DND-41 (cell line): ENCODE results near the gene SORBS1.

Experiments
- ATAC-seq: fragments of 200-7000 bp; cut with Tn5 transposase; 3 replicates; pipeline ENCODE4 v1.9.1; 2021; ENCODE audit warnings: low read depth; ENCODE audit not compliant: insufficient read depth
- DNase-seq: peaks from one replicate; pipeline ENCODE4 v3.0.0-alpha.2; 2020
- H2AFZ ChIP-seq: 2 replicates; pipeline ENCODE4 v1.6.0; 2012; ENCODE audit warnings: low read depth, low read length
- H3K27ac ChIP-seq: 2 replicates; pipeline ENCODE4 v1.5.1; 2012; ENCODE audit warnings: low read length, inconsistent platforms
- H3K27me3 ChIP-seq: fragments of 200-600 bp; sonication (generic); 2 replicates; pipeline ENCODE4 v1.6.0; 2012; ENCODE audit warnings: low read length, mild to moderate bottlenecking, inconsistent platforms; ENCODE audit not compliant: insufficient read depth, poor library complexity
- H3K36me3 ChIP-seq: 2 replicates; pipeline ENCODE4 v1.5.1; 2012; ENCODE audit warnings: low read length, inconsistent platforms; ENCODE audit not compliant: insufficient read depth
- H3K4me1 ChIP-seq: 2 replicates; pipeline ENCODE4 v1.5.1; 2012; ENCODE audit warnings: mild to moderate bottlenecking, low read length; ENCODE audit not compliant: insufficient read depth
- H3K4me2 ChIP-seq: 2 replicates; pipeline ENCODE4 v1.6.0; 2012; ENCODE audit warnings: mild to moderate bottlenecking, moderate library complexity, low read length, inconsistent platforms; ENCODE audit not compliant: insufficient read depth
- H3K4me3 ChIP-seq, 2 experiments: fragments of 200-600 bp in 1 of 2; shearing (Covaris generic) in 1 of 2; 2 replicates each; pipeline ENCODE4 v1.5.1; 2012 to 2016; ENCODE audit warnings: inconsistent platforms in 2 of 2, low read length in 2 of 2, mild to moderate bottlenecking in 2 of 2, low read depth in 1 of 2, moderate library complexity in 1 of 2
- H3K79me2 ChIP-seq: 2 replicates; pipeline ENCODE4 v1.6.0; 2012; ENCODE audit warnings: low read length, inconsistent platforms; ENCODE audit not compliant: insufficient read depth
- H3K9ac ChIP-seq: 2 replicates; pipeline ENCODE4 v1.6.0; 2012; ENCODE audit warnings: low read depth, mild to moderate bottlenecking, inconsistent platforms, low read length, moderate library complexity
- H3K9me3 ChIP-seq: 2 replicates; pipeline ENCODE4 v1.5.1; 2012; ENCODE audit warnings: low read length, moderate library complexity, mild to moderate bottlenecking, inconsistent platforms; ENCODE audit not compliant: insufficient read depth, severe bottlenecking
- H4K20me1 ChIP-seq: 2 replicates; pipeline ENCODE4 v1.6.0; 2012; ENCODE audit warnings: low read length; ENCODE audit not compliant: insufficient read depth
- CTCF ChIP-seq: IDR thresholded peaks from 2 replicates; pipeline ENCODE4 v1.5.1; 2012; ENCODE audit warnings: borderline replicate concordance, low read length, moderate library complexity, mild to moderate bottlenecking; ENCODE audit not compliant: poor library complexity, severe bottlenecking; ENCODE audit errors: extremely low read depth
- EZH2 ChIP-seq: IDR thresholded peaks from 3 replicates; pipeline ENCODE4 v1.6.1; 2012; ENCODE audit warnings: borderline replicate concordance, low read depth, mild to moderate bottlenecking, moderate library complexity, low read length, inconsistent platforms; ENCODE audit not compliant: severe bottlenecking

The SORBS1 gene

GRCh38 chr10:95459446-95460045 lies 101.6 kb downstream of the SORBS1 start:
- DNase-seq (no peak), ATAC-seq (no peak)
- H3K4me1 ChIP-seq = no peaks in the 10 kb centered on the region
- no peaks in the 10 kb centered on the region for H3K36me3 ChIP-seq
- H3K4me2 ChIP-seq = no peak overlapping the region
- no peaks in the 10 kb centered on the region for H4K20me1 ChIP-seq
- H2AFZ ChIP-seq = no peak overlapping the region
- no peaks in the 10 kb centered on the region for H3K9me3 ChIP-seq
- H3K27ac ChIP-seq = no peak overlapping the region
- no peaks in the 10 kb centered on the region for H3K79me2 ChIP-seq
- H3K9ac ChIP-seq = no peak overlapping the region
- no peak for TF ChIP-seq EZH2
- H3K4me3 ChIP-seq = no peak overlapping the region
- peaks cover 32% of the 10 kb centered on the region for H3K27me3 ChIP-seq

GRCh38 chr10:95458871-95459270 lies 102.3 kb downstream of the SORBS1 start:
- Histone ChIP-seq H3K79me2 (no peaks in the 10 kb centered on the region), H3K4me3 (no peak overlapping the region), H2AFZ (no peak overlapping the region), H3K27ac (no peak overlapping the region), H3K4me1 (no peaks in the 10 kb centered on the region), H3K9me3 (no peaks in the 10 kb centered on the region), H3K27me3 (peaks cover 31% of the 10 kb centered on the region), H3K9ac (no peak overlapping the region), H3K36me3 (no peaks in the 10 kb centered on the region), H3K4me2 (no peak overlapping the region), H4K20me1 (no peaks in the 10 kb centered on the region)
- ATAC-seq (no peak), DNase-seq (no peak)
- TF ChIP-seq EZH2 (no peak), CTCF (no peak)

DNA sequence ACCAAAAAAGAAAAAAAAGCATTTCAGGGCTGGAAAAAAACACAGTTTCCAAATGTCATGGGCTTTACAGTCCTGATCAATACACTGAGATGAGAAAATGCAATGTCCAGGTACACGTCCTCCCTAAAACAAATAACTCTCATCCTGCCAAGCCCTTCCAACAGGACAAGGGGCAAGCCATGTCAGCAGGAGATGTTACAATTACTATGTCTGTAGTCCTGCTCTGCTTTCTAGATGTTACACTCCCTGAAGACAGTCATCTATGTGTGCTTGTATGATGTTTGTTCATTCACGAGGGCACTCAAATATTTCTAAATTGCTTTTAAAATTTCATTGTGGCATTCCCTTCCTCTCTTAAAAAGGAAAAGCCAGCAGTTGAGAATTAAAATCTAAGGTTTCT lies 103.2 kb downstream of the SORBS1 start:
- Histone ChIP-seq H3K9me3 (no peaks in the 10 kb centered on the region), H3K9ac (no peak overlapping the region), H3K4me3 (no peak overlapping the region), H3K36me3 (no peaks in the 10 kb centered on the region), H3K27me3 (peaks cover 31% of the 10 kb centered on the region), H3K4me1 (no peaks in the 10 kb centered on the region), H3K27ac (no peak overlapping the region), H3K4me2 (no peak overlapping the region), H4K20me1 (no peaks in the 10 kb centered on the region), H3K79me2 (no peaks in the 10 kb centered on the region), H2AFZ (no peak overlapping the region)
- no peak for TF ChIP-seq EZH2
- no peak for TF ChIP-seq CTCF
- DNase-seq (no peak), ATAC-seq (no peak)

GRCh38 chr10:95457319-95457886 lies 103.8 kb downstream of the SORBS1 start:
- ATAC-seq = no peak
- no peaks in the 10 kb centered on the region for H3K9me3 ChIP-seq
- no peaks in the 10 kb centered on the region for H4K20me1 ChIP-seq
- H3K27ac ChIP-seq = no peak overlapping the region
- no peak overlapping the region for H2AFZ ChIP-seq
- no peak for DNase-seq
- TF ChIP-seq EZH2 (no peak), CTCF (no peak)
- no peak overlapping the region for H3K9ac ChIP-seq
- H3K4me3 ChIP-seq = no peak overlapping the region
- H3K27me3 ChIP-seq = peaks cover 31% of the 10 kb centered on the region
- no peaks in the 10 kb centered on the region for H3K36me3 ChIP-seq
- no peak overlapping the region for H3K4me2 ChIP-seq
- no peaks in the 10 kb centered on the region for H3K4me1 ChIP-seq
- H3K79me2 ChIP-seq = no peaks in the 10 kb centered on the region
